Fibroblast of pulmonary artery (primary cell): ENCODE measurements around the gene PHACTR3.

ENCODE experiments used
- DNase-seq: peaks from one replicate; pipeline ENCODE4 v3.0.0-alpha.2; 2010; ENCODE audit warnings: low read depth
- H3K4me3 ChIP-seq: replicated peaks from 2 replicates; pipeline ENCODE4 v1.5.1; 2011; ENCODE audit warnings: low read depth, mild to moderate bottlenecking, control low read depth, low read length, moderate library complexity
- TF ChIP-seq, protein P1 (sequence below): IDR thresholded peaks from 2 replicates; pipeline ENCODE4 v1.5.1; 2011; ENCODE audit warnings: mild to moderate bottlenecking, control low read depth, low read length, inconsistent platforms; ENCODE audit errors: missing control alignments

The PHACTR3 gene

GRCh38 chr20:59863058-59863457, 258.7 kb downstream of the PHACTR3 start:
- TF ChIP-seq, protein P1, sequence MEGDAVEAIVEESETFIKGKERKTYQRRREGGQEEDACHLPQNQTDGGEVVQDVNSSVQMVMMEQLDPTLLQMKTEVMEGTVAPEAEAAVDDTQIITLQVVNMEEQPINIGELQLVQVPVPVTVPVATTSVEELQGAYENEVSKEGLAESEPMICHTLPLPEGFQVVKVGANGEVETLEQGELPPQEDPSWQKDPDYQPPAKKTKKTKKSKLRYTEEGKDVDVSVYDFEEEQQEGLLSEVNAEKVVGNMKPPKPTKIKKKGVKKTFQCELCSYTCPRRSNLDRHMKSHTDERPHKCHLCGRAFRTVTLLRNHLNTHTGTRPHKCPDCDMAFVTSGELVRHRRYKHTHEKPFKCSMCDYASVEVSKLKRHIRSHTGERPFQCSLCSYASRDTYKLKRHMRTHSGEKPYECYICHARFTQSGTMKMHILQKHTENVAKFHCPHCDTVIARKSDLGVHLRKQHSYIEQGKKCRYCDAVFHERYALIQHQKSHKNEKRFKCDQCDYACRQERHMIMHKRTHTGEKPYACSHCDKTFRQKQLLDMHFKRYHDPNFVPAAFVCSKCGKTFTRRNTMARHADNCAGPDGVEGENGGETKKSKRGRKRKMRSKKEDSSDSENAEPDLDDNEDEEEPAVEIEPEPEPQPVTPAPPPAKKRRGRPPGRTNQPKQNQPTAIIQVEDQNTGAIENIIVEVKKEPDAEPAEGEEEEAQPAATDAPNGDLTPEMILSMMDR, result no peak
- no peak overlapping the region for H3K4me3 ChIP-seq
- no peak for DNase-seq

- no peak for DNase-seq
- H3K4me3 ChIP-seq, result no peak overlapping the region
- TF ChIP-seq, protein P1, result no peak
These were observed 260.4 kb downstream of the PHACTR3 start for GRCh38 chr20:59864726-59865125.

GRCh38 chr20:59866338-59866737, 262.0 kb downstream of the PHACTR3 start:
- TF ChIP-seq, protein P1, result no peak
- DNase-seq, result no peak
- H3K4me3 ChIP-seq, result no peak overlapping the region

DNA sequence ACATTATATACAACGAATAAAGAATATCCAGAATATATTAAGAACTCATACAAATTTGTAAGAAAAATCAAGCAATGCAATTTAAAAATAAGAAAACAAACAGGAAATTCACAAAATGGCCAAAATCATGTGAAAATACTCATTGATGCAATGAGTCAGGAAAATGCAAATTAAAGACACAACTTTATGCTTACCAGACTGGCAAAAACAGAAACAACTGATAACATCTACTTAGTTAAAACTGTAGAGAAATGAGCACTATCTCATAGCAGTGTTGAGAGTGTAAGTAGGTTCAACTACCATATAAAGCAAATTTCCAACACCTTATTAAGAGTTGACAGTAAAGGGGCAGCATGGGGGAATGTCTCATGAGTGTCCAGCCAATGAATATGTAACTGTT, 266.8 kb downstream of the PHACTR3 start:
- H3K4me3 ChIP-seq, result no peak overlapping the region
- no peak for DNase-seq
- TF ChIP-seq, protein P1, result no peak

GRCh38 chr20:59873409-59873808, 269.1 kb downstream of the PHACTR3 start:
- no peak overlapping the region for H3K4me3 ChIP-seq
- no peak for DNase-seq
- TF ChIP-seq, protein P1, result no peak

DNA sequence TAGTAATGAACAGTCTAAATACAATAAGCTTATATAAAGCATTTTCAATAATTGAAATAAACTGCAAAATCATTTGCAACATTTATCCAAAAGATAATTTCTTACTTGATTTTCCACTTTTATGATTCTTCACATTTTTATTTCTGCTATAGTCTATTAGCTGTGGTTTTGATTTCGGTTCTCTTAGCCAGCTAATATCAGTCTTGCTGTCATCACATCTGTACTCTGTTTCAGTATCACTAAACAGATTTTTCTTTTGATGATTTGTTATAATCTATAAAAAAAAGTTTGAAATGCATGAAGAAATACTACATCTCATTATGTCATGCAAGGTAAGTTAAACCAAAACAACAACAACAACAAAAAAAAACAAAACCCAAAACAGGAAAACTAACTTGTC, 275.9 kb downstream of the PHACTR3 start:
- DNase-seq, result no peak
- TF ChIP-seq, protein P1, result no peak
- H3K4me3 ChIP-seq, result no peak overlapping the region

- TF ChIP-seq, protein P1, result no peak
- DNase-seq, result no peak
- no peak overlapping the region for H3K4me3 ChIP-seq
These were observed 280.2 kb downstream of the PHACTR3 start for GRCh38 chr20:59884494-59884893.
